Measurements from ENCODE around the gene PATL1.

PATL1 gene

DNA sequence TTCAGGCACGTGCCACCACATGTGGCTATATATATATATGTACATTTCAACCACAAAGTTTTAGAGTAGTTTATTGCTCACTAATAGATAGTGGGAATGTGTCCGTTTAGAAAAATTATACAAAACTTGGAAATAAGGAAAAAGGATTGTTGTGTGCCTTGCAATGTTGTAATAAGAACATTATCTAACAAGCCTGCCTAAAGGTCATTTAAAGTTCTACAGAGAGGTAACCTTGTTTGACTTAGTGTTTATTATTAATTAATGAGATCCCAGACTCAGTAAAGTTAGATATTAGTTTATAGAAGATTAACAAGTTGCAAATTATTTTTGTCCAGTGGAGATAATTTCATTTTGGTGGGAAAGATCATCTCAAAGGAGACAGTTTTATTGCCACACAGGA is 5.5 kb upstream of the PATL1 start:
- Histone ChIP-seq H3K79me2 (ENCODE audit: control insufficient read depth, insufficient read depth, low read length, unreplicated experiment) (peaks cover 6% of the 10 kb centered on the region), H3K27ac (ENCODE audit: low read depth, low read length) (no peak overlapping the region), H3K27me3 (ENCODE audit: insufficient read depth, low read length) (no peaks in the 10 kb centered on the region), H2AFZ (ENCODE audit: low read length, unreplicated experiment) (no peak overlapping the region), H3K4me1 (ENCODE audit: control insufficient read depth, insufficient read depth, low read length, unreplicated experiment) (peaks cover 5% of the 10 kb centered on the region), H3K4me3 (ENCODE audit: low read depth, low read length) (no peak overlapping the region), H3K36me3 (ENCODE audit: insufficient read depth, low read length) (no peaks in the 10 kb centered on the region)

- Histone ChIP-seq H3K36me3 (ENCODE audit: insufficient read depth, low read length) (no peaks in the 10 kb centered on the region), H3K4me3 (ENCODE audit: low read depth, low read length) (no peak overlapping the region), H3K27me3 (ENCODE audit: insufficient read depth, low read length) (no peaks in the 10 kb centered on the region), H2AFZ (ENCODE audit: low read length, unreplicated experiment) (no peak overlapping the region), H3K27ac (ENCODE audit: low read depth, low read length) (no peak overlapping the region), H3K4me1 (ENCODE audit: control insufficient read depth, insufficient read depth, low read length, unreplicated experiment) (peaks cover 5% of the 10 kb centered on the region), H3K79me2 (ENCODE audit: control insufficient read depth, insufficient read depth, low read length, unreplicated experiment) (peaks cover 9% of the 10 kb centered on the region)
These were observed 4.5 kb upstream of the PATL1 start for GRCh38 chr11:59673291-59673690.

- no peak overlapping the region for H2AFZ ChIP-seq (ENCODE audit: low read length, unreplicated experiment)
- no peak overlapping the region for H3K27ac ChIP-seq (ENCODE audit: low read depth, low read length)
- peaks cover 10% of the 10 kb centered on the region for H3K4me1 ChIP-seq (ENCODE audit: control insufficient read depth, insufficient read depth, low read length, unreplicated experiment)
- H3K27me3 ChIP-seq (ENCODE audit: insufficient read depth, low read length), result no peaks in the 10 kb centered on the region
- peaks cover 27% of the 10 kb centered on the region for H3K79me2 ChIP-seq (ENCODE audit: control insufficient read depth, insufficient read depth, low read length, unreplicated experiment)
- H3K4me3 ChIP-seq (ENCODE audit: low read depth, low read length), result no peak overlapping the region
- peaks cover 4% of the 10 kb centered on the region; the same call in 1 of the 2 replicates for H3K36me3 ChIP-seq (ENCODE audit: insufficient read depth, low read length)
These were observed 2.6 kb upstream of the PATL1 start for GRCh38 chr11:59671471-59671870.

DNA sequence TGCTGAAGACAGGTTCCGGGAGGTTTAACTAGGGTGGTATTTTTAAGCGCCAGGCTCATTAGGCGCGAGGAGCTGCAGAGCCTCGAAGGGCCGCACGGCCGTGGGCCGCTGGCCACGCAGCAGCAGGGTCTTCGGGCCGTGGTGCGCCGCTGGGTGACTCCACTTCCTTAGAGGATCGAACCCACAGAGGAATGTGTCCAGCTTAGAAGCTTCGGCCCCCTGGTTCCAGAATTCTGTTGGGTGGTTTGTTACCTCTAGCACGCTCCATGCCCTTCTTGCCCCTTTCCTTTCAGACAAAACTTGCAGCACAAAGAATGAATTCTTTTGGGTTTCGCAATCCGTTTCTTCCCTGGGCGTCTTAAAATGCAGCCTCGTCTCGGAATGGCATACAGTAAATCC is 773 bp upstream of the PATL1 start:
- H3K36me3 ChIP-seq (ENCODE audit: insufficient read depth, low read length), result peaks cover 12% of the 10 kb centered on the region
- H3K4me1 ChIP-seq (ENCODE audit: control insufficient read depth, insufficient read depth, low read length, unreplicated experiment), result peaks cover 11% of the 10 kb centered on the region
- H3K27ac ChIP-seq (ENCODE audit: low read depth, low read length), result peak overlapping the region; percentile 90
- no peaks in the 10 kb centered on the region for H3K27me3 ChIP-seq (ENCODE audit: insufficient read depth, low read length)
- H3K79me2 ChIP-seq (ENCODE audit: control insufficient read depth, insufficient read depth, low read length, unreplicated experiment), result peaks cover 44% of the 10 kb centered on the region
- H2AFZ ChIP-seq (ENCODE audit: low read length, unreplicated experiment), result peak overlapping the region; percentile 41
- H3K4me3 ChIP-seq (ENCODE audit: low read depth, low read length), result peak overlapping the region; percentile 85

DNA sequence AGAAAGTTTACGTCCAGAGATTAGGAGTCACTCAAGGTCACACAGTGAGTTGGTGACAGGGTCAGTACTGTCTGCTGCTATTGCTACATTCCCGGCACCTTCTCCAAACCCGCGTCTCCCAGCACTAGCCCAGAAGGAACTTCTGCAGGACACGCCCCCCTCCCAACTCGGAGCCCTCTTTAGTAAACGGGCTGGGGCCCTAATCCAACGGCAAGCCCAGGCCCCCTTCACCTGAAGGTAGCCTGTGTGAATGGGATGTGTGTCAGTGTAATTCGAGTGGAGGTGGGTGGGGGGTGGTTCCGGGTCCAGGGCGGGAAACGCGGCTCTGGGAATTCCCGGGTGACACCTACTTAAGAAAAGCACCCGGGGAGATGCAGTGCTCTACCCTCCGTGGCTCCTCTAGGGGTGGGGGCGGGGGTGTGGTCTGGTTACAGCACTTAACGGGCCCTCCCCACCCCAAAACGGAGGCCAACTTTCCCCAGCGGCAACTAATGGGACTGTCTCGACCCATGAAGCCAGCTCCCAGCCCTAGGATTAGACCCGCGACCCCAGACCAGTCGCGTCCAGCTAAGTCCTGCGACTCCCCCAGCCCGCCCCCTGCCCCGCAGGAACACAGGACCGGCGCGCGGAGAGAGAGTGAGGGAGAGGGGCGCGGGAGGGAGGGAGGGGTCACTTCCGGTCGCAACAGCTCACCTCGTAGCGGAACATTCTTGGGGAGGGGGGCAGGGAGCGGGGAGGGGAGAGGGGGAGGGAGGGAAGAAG is 468 bp downstream of the PATL1 start:
- H3K27me3 ChIP-seq (ENCODE audit: insufficient read depth, low read length), result no peaks in the 10 kb centered on the region
- peaks cover 23% of the 10 kb centered on the region for H3K36me3 ChIP-seq (ENCODE audit: insufficient read depth, low read length)
- H3K27ac ChIP-seq (ENCODE audit: low read depth, low read length), result peak overlapping the region; percentile 90
- peak overlapping the region; percentile 85 for H3K4me3 ChIP-seq (ENCODE audit: low read depth, low read length)
- no peak overlapping the region for H2AFZ ChIP-seq (ENCODE audit: low read length, unreplicated experiment)
- peaks cover 56% of the 10 kb centered on the region for H3K79me2 ChIP-seq (ENCODE audit: control insufficient read depth, insufficient read depth, low read length, unreplicated experiment)
- peaks cover 17% of the 10 kb centered on the region for H3K4me1 ChIP-seq (ENCODE audit: control insufficient read depth, insufficient read depth, low read length, unreplicated experiment)

DNA sequence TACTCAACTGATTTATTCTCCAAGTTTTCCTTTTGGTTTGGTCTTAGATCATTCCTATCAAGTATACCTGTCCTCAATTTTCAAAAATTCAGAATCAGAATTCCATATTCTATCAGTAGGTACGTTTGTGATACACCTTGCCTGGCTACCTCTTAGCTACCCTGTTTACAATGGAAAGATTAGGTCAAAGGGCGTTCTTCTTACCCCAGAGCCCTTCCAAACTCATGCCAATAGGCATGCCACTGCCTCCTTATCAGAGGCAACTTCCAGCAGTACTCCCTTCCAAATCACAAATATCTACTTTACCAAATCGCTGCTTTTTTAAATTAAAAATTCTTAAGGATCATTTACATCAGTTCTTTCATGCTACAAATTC is 1.0 kb downstream of the PATL1 start:
- H3K4me1 ChIP-seq (ENCODE audit: control insufficient read depth, insufficient read depth, low read length, unreplicated experiment), result peaks cover 19% of the 10 kb centered on the region
- H3K27ac ChIP-seq (ENCODE audit: low read depth, low read length), result peak overlapping the region; percentile 90
- H3K27me3 ChIP-seq (ENCODE audit: insufficient read depth, low read length), result no peaks in the 10 kb centered on the region
- H3K36me3 ChIP-seq (ENCODE audit: insufficient read depth, low read length), result peaks cover 28% of the 10 kb centered on the region
- H3K79me2 ChIP-seq (ENCODE audit: control insufficient read depth, insufficient read depth, low read length, unreplicated experiment), result peaks cover 62% of the 10 kb centered on the region
- no peak overlapping the region for H2AFZ ChIP-seq (ENCODE audit: low read length, unreplicated experiment)
- H3K4me3 ChIP-seq (ENCODE audit: low read depth, low read length), result peak overlapping the region; percentile 85

DNA sequence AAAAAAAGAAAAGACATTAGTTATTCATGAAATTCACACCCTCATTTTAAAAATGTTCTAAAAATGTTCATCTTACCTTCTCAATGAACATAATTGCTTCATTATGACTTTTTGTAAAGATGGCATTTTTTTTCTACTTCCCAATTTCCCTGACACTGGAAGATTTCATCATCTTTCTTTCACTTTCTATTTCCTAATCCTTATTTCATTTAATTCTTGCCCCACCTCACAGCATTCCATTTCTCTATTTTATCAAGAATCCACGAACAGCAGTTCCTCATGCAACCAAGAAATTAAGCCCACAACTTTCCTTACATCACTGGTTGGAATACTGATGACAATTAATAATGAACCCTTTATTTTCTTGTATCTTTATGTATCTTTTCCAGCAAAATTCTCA is 1.9 kb downstream of the PATL1 start:
- H3K79me2 ChIP-seq (ENCODE audit: control insufficient read depth, insufficient read depth, low read length, unreplicated experiment), result peaks cover 69% of the 10 kb centered on the region
- H3K4me3 ChIP-seq (ENCODE audit: low read depth, low read length), result peak overlapping the region; percentile 85
- no peaks in the 10 kb centered on the region for H3K27me3 ChIP-seq (ENCODE audit: insufficient read depth, low read length)
- no peak overlapping the region for H2AFZ ChIP-seq (ENCODE audit: low read length, unreplicated experiment)
- H3K4me1 ChIP-seq (ENCODE audit: control insufficient read depth, insufficient read depth, low read length, unreplicated experiment), result peaks cover 19% of the 10 kb centered on the region
- peaks cover 29% of the 10 kb centered on the region for H3K36me3 ChIP-seq (ENCODE audit: insufficient read depth, low read length)
- H3K27ac ChIP-seq (ENCODE audit: low read depth, low read length), result peak overlapping the region; percentile 90

DNA sequence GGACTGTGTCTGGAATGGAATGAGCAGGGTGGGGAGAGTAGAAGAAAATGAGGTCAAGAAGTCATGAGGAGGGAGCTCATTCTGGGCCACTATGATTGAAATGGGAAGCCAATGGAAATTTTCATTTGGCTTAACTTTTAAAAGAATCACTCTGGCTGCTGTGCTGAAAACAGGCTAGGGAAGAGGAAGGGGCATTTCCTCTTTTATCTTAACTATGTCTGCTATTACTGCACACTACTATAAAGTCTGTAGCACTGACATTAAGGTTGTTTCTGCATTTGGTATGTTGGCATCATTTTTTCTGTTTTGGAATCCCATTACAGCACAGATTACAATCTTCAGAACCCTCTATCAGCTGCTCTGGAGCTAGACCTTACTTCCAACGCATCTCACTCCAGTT is 8.2 kb downstream of the PATL1 start:
- H3K4me1 ChIP-seq (ENCODE audit: control insufficient read depth, insufficient read depth, low read length, unreplicated experiment), result peaks cover 18% of the 10 kb centered on the region
- no peak overlapping the region for H3K27ac ChIP-seq (ENCODE audit: low read depth, low read length)
- H3K4me3 ChIP-seq (ENCODE audit: low read depth, low read length), result no peak overlapping the region
- peaks cover 59% of the 10 kb centered on the region for H3K36me3 ChIP-seq (ENCODE audit: insufficient read depth, low read length)
- peaks cover 55% of the 10 kb centered on the region for H3K79me2 ChIP-seq (ENCODE audit: control insufficient read depth, insufficient read depth, low read length, unreplicated experiment)
- no peak overlapping the region for H2AFZ ChIP-seq (ENCODE audit: low read length, unreplicated experiment)
- H3K27me3 ChIP-seq (ENCODE audit: insufficient read depth, low read length), result no peaks in the 10 kb centered on the region

- peaks cover 49% of the 10 kb centered on the region for H3K79me2 ChIP-seq (ENCODE audit: control insufficient read depth, insufficient read depth, low read length, unreplicated experiment)
These were observed 8.9 kb downstream of the PATL1 start for GRCh38 chr11:59659981-59660380.

GRCh38 chr11:59658036-59658435 is 10.8 kb downstream of the PATL1 start:
- peaks cover 29% of the 10 kb centered on the region for H3K79me2 ChIP-seq (ENCODE audit: control insufficient read depth, insufficient read depth, low read length, unreplicated experiment)
- H2AFZ ChIP-seq (ENCODE audit: low read length, unreplicated experiment), result no peak overlapping the region
- H3K4me1 ChIP-seq (ENCODE audit: control insufficient read depth, insufficient read depth, low read length, unreplicated experiment), result peaks cover 11% of the 10 kb centered on the region
- H3K27ac ChIP-seq (ENCODE audit: low read depth, low read length), result no peak overlapping the region
- H3K27me3 ChIP-seq (ENCODE audit: insufficient read depth, low read length), result no peaks in the 10 kb centered on the region
- no peak overlapping the region for H3K4me3 ChIP-seq (ENCODE audit: low read depth, low read length)
- peaks cover 60% of the 10 kb centered on the region for H3K36me3 ChIP-seq (ENCODE audit: insufficient read depth, low read length)

More at GRCh38 chr11:59659981-59660380, 8.9 kb downstream of the PATL1 start:
- Histone ChIP-seq H3K4me1 (ENCODE audit: control insufficient read depth, insufficient read depth, low read length, unreplicated experiment) (peaks cover 18% of the 10 kb centered on the region), H3K27ac (ENCODE audit: low read depth, low read length) (no peak overlapping the region), H3K4me3 (ENCODE audit: low read depth, low read length) (no peak overlapping the region), H3K36me3 (ENCODE audit: insufficient read depth, low read length) (peaks cover 61% of the 10 kb centered on the region), H3K27me3 (ENCODE audit: insufficient read depth, low read length) (no peaks in the 10 kb centered on the region), H2AFZ (ENCODE audit: low read length, unreplicated experiment) (no peak overlapping the region)

GRCh38 chr11:59654893-59655292 is 13.9 kb downstream of the PATL1 start:
- Histone ChIP-seq H3K36me3 (ENCODE audit: insufficient read depth, low read length) (peaks cover 69% of the 10 kb centered on the region), H3K4me1 (ENCODE audit: control insufficient read depth, insufficient read depth, low read length, unreplicated experiment) (peaks cover under 1% of the 10 kb centered on the region), H2AFZ (ENCODE audit: low read length, unreplicated experiment) (no peak overlapping the region), H3K27me3 (ENCODE audit: insufficient read depth, low read length) (no peaks in the 10 kb centered on the region), H3K27ac (ENCODE audit: low read depth, low read length) (no peak overlapping the region), H3K79me2 (ENCODE audit: control insufficient read depth, insufficient read depth, low read length, unreplicated experiment) (peaks cover 7% of the 10 kb centered on the region), H3K4me3 (ENCODE audit: low read depth, low read length) (no peak overlapping the region)
